RWPE2 (cell line): ENCODE results near the gene TIMM13.
"Not testable (repeated sequence)": the region's sequence is repeated elsewhere in the genome, so short reads cannot be mapped to it uniquely, and the experiment has no call there.

ENCODE experiments used
- ATAC-seq: fragments of 200-7000 bp; cut with Tn5 transposase; 3 replicates; pipeline ENCODE4 v1.9.1; 2021; ENCODE audit warnings: low read depth
- DNase-seq: peaks from one replicate; pipeline ENCODE4 v3.0.0-alpha.2; 2020; ENCODE audit warnings: low spot score
- H3K27ac ChIP-seq: fragments of 450-650 bp; 2 replicates; pipeline ENCODE4 v1.5.1; 2017; ENCODE audit warnings: mild to moderate bottlenecking; ENCODE audit not compliant: poor library complexity, severe bottlenecking
- H3K27me3 ChIP-seq: fragments of 250-450 bp; sonication (Bioruptor Pico); 2 replicates; pipeline ENCODE4 v1.5.1; 2021; ENCODE audit warnings: mild to moderate bottlenecking, moderate library complexity; ENCODE audit not compliant: insufficient read depth, poor library complexity, severe bottlenecking
- H3K36me3 ChIP-seq: fragments of 250-450 bp; sonication (Bioruptor Pico); 2 replicates; pipeline ENCODE4 v1.5.1; 2020; ENCODE audit warnings: low read depth, mild to moderate bottlenecking, moderate library complexity
- H3K4me1 ChIP-seq: fragments of 250-450 bp; sonication (Bioruptor Pico); 2 replicates; pipeline ENCODE4 v1.5.1; 2021; ENCODE audit warnings: mild to moderate bottlenecking, moderate library complexity; ENCODE audit not compliant: insufficient read depth, poor library complexity, severe bottlenecking
- H3K4me3 ChIP-seq: fragments of 250-450 bp; sonication (Bioruptor Pico); 2 replicates; pipeline ENCODE4 v1.5.1; 2021; ENCODE audit warnings: mild to moderate bottlenecking, moderate library complexity; ENCODE audit not compliant: severe bottlenecking
- H3K9me3 ChIP-seq: fragments of 250-450 bp; sonication (Bioruptor Pico); 2 replicates; pipeline ENCODE4 v1.5.1; 2021; ENCODE audit warnings: mild to moderate bottlenecking, moderate library complexity; ENCODE audit not compliant: severe bottlenecking
- TF ChIP-seq, protein P1 (sequence below): fragments of 450-650 bp; IDR thresholded peaks from one replicate; pipeline ENCODE4 v1.5.1; 2017; ENCODE audit warnings: mild to moderate bottlenecking, moderate library complexity; ENCODE audit not compliant: poor library complexity, severe bottlenecking

TIMM13 gene

DNA sequence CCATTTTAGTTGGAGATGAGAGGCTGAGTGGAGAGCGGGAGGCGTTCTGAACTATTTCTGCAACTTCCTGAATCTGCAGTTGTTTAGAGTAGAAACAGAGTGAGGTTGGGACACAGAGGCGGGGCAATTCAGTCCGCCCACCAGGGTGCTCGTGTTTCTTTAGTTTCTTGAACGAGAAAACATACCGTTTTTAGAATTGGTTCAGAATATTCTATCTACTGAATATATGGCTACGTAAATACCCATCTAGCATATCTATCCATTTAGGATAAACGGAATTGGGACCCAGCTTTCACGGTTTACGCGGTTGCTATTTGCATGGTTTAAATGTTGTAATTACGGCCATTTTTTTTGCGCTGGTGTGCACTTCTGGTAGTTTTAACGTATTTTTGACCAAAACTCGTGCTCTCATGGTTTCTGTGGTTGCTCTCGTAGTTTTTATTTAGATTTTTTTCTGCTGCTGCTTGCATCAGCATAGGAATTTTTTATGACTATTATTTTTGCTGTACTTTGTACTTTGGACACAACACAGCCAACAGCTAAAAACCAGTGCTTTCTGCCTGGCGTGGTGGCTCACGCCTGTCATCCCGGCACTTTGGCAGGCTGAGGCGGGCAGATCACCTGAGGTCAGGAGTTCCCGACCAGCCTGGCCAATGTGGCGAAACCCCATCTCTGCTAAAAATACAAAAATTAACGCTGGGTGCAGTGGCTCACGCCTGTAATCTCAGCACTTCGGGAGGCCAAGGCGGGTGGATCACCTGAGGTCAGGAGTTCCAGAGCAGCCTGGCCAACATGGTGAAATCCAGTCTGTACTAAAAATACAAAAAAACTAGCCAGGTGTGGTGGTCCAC is 32.7 kb downstream of the TIMM13 start:
- no peaks in the 10 kb centered on the region for H3K9me3 ChIP-seq
- no peaks in the 10 kb centered on the region for H3K36me3 ChIP-seq
- no peaks in the 10 kb centered on the region for H3K4me1 ChIP-seq
- no peak overlapping the region for H3K27ac ChIP-seq
- no peak overlapping the region for H3K4me3 ChIP-seq
- H3K27me3 ChIP-seq: no peaks in the 10 kb centered on the region
- ATAC-seq (no peak), DNase-seq (no peak)
- TF ChIP-seq, protein P1, sequence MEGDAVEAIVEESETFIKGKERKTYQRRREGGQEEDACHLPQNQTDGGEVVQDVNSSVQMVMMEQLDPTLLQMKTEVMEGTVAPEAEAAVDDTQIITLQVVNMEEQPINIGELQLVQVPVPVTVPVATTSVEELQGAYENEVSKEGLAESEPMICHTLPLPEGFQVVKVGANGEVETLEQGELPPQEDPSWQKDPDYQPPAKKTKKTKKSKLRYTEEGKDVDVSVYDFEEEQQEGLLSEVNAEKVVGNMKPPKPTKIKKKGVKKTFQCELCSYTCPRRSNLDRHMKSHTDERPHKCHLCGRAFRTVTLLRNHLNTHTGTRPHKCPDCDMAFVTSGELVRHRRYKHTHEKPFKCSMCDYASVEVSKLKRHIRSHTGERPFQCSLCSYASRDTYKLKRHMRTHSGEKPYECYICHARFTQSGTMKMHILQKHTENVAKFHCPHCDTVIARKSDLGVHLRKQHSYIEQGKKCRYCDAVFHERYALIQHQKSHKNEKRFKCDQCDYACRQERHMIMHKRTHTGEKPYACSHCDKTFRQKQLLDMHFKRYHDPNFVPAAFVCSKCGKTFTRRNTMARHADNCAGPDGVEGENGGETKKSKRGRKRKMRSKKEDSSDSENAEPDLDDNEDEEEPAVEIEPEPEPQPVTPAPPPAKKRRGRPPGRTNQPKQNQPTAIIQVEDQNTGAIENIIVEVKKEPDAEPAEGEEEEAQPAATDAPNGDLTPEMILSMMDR: no peak

DNA sequence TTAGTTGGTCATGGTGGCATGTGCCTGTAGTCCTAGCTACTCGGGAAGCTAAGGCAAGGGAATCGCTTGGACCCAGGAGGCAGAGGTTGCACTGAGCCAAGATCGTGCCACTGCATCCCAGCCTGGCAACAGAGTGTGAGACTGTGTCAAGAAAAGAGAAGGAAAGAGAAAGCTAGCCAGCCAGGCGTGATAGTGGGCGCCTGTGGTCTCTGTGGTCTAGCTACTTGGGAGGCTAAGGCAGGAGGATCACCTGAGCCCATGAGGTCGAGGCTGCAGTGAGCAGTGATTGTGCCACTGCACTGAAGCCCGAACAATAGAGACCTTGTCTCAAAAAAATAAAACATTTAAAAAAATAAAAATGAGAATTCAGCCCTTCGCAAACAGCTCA is 33.3 kb downstream of the TIMM13 start:
- H3K4me3 ChIP-seq: no peak overlapping the region
- TF ChIP-seq, protein P1: no peak
- no peaks in the 10 kb centered on the region for H3K4me1 ChIP-seq
- no peak overlapping the region for H3K27ac ChIP-seq
- ATAC-seq (no peak), DNase-seq (no peak)
- H3K27me3 ChIP-seq: no peaks in the 10 kb centered on the region
- H3K9me3 ChIP-seq: no peaks in the 10 kb centered on the region
- no peaks in the 10 kb centered on the region for H3K36me3 ChIP-seq

DNA sequence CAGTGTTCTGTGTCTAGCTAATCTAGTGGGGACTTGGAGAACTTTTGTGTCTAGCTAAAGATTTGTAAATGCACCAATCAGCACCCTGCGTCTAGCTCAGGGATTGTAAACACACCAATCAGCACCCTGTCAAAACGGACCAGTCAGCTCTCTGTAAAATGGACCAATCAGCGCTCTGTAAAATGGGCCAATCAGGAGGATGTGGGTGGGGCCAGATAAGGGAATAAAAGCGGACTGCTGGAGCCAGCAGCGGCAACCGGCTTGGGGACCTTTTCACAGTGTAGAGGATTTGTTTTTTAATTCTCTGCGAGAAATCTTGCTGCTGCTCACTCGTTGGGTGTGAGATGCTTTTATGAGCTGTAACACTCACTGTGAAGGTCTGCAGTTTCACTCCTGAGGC is 34.5 kb downstream of the TIMM13 start:
- not testable (repeated sequence) for H3K9me3 ChIP-seq, H3K36me3 ChIP-seq, H3K27ac ChIP-seq, ATAC-seq, DNase-seq, H3K4me1 ChIP-seq, H3K27me3 ChIP-seq, H3K4me3 ChIP-seq

DNA sequence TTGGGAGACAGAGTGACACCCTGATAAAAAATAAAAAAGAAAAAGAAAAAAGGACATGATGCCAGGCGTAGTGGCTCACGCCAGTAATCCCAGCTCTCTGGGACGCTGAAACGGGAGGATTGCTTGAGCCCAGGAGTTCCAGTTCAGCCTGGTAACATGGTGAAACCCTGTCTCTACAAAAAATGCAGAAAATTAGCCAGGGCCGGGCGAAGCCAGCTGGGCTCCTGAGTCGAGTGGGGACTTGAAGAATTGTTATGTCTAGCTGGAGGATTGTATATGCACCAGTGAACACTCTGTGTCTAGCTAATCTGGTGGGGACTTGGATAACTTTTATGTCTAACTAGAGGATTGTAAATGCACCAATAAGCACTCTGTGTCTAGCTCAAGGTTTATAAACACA is 35.0 kb downstream of the TIMM13 start:
- H3K9me3 ChIP-seq: no peaks in the 10 kb centered on the region
- DNase-seq (no peak), ATAC-seq (no peak)
- H3K27me3 ChIP-seq: no peaks in the 10 kb centered on the region
- no peak overlapping the region for H3K27ac ChIP-seq
- TF ChIP-seq, protein P1: no peak
- H3K36me3 ChIP-seq: no peaks in the 10 kb centered on the region
- no peaks in the 10 kb centered on the region for H3K4me1 ChIP-seq
- no peak overlapping the region for H3K4me3 ChIP-seq

DNA sequence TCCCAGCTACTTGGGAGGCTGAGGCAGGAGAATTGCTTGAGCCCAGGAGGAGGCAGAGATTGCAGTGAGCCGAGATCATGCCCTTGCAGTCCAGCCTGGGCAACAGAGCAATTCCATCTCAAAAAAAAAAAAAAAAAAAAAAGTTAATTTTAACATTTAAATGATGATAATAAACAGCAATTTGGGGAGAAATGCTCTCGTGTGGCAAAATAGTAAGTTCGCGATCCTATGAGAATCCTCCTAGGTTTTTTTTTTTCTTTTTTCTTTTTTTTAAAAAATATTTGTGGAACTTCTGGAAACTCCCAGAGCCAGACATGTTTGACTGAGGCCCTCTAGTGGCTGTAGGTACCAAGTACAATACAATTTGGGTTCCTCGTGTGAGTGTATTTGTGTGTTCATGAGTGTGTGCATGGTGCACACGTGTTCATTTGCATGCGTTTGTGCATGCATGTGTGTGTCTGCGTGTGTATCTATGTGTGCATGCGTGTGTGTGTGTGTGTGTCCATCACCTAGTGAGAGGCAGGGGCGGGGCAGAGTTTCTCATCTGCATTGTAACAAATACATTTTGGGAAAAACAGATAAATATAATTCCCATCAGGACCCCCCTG is 36.2 kb downstream of the TIMM13 start:
- Histone ChIP-seq H3K9me3 (no peaks in the 10 kb centered on the region), H3K27ac (no peak overlapping the region), H3K4me1 (no peaks in the 10 kb centered on the region), H3K4me3 (no peak overlapping the region), H3K36me3 (no peaks in the 10 kb centered on the region), H3K27me3 (no peaks in the 10 kb centered on the region)
- DNase-seq (no peak), ATAC-seq (no peak)
- TF ChIP-seq, protein P1: peak; percentile 79
